Epithelial cell of esophagus (primary cell): ENCODE data around the gene ITGB1BP1.
A peak's percentile ranks its signal among the peaks of the same experiment; 100 is the strongest.

Source experiments
- DNase-seq: peaks from one replicate; pipeline ENCODE4 v3.0.0; 2010; ENCODE audit warnings: low read depth
- H3K4me3 ChIP-seq: 2 replicates; pipeline ENCODE4 v1.5.1; 2011; ENCODE audit warnings: mild to moderate bottlenecking, low read length, control low read depth
- TF ChIP-seq, protein P1 (sequence below): IDR thresholded peaks from 2 replicates; pipeline ENCODE4 v1.5.1; 2011; ENCODE audit warnings: low read depth, mild to moderate bottlenecking, low read length, control low read depth, inconsistent platforms; ENCODE audit not compliant: insufficient read depth; ENCODE audit errors: missing control alignments

The ITGB1BP1 gene

DNA sequence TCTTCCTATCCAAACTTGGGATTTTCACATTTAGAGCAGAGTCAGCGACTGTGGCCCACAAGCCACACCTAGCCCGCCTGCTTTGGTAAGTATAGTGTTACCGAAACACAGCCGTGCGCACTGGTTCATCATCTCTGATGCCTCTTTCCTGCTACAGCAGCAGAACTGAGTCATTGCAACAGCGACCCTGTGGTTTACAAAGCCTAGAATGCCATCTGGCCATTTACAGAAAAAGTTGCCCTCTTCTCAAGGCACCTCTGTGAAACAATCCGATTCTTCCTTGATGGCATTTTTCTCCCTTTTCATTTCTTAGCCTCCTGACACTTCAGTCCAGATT lies 40.3 kb upstream of the ITGB1BP1 start:
- TF ChIP-seq, protein P1, sequence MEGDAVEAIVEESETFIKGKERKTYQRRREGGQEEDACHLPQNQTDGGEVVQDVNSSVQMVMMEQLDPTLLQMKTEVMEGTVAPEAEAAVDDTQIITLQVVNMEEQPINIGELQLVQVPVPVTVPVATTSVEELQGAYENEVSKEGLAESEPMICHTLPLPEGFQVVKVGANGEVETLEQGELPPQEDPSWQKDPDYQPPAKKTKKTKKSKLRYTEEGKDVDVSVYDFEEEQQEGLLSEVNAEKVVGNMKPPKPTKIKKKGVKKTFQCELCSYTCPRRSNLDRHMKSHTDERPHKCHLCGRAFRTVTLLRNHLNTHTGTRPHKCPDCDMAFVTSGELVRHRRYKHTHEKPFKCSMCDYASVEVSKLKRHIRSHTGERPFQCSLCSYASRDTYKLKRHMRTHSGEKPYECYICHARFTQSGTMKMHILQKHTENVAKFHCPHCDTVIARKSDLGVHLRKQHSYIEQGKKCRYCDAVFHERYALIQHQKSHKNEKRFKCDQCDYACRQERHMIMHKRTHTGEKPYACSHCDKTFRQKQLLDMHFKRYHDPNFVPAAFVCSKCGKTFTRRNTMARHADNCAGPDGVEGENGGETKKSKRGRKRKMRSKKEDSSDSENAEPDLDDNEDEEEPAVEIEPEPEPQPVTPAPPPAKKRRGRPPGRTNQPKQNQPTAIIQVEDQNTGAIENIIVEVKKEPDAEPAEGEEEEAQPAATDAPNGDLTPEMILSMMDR: no peak
- DNase-seq: peak; percentile 38
- H3K4me3 ChIP-seq: no peak overlapping the region

DNA sequence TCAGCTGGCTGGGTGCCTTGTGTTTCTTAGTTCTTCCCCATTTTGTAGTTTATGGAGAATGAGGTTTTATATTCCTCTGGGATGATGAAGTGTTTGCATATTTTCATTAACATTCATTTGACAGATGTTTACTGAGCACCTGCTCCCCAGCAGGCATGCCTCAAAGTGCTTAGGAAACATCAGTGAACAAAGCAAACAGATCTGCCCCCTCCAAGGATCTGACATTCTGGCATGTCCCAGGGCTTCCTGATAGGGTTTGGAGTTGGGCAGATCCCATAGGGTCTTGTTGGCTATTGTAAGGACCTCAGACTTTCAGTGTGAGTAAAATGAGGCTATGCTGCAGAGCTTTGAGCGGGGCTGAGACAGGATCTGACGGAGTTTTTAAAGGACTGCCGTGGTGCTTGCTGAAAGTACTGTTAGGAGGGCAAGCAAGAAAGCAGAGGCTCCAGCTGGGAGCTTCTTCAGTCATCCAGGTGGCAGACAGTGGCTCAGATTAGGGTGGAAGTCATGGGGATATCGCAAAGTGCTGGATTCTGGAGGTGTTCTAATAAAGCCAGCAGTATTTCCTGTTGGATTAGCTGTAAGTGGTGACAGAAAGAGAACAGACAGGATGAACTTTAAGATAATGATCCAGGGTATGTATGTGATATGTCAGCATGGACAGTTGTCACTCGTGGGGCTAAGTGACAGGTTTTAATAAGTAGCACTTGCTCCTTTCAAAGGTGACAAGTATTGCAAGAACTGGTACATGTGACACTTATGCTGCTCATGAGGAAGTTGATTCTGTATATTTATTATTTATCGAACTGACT lies 39.8 kb upstream of the ITGB1BP1 start:
- TF ChIP-seq, protein P1: no peak
- DNase-seq: no peak

DNA sequence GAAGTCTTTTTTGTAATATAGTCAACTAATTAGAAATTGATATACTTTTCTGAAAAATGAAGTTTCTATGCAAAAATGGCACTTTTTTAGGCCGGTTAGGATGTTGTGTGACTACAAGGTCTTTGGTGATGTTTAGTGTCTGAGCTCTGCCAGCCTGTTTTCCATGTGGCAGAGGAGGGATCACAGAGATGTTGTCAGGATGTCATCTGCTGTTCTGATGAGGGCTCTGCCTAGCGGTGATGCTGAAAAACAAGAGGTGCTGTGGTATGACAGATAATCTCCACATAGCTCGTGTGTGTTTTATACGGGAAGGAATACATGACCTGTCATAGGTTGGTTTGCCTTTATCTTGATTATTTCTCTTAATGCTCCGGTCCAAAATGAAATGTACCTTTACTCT lies 39.0 kb upstream of the ITGB1BP1 start:
- DNase-seq: no peak

More for the DNA sequence above, 39.8 kb upstream of the ITGB1BP1 start:
- no peak overlapping the region for H3K4me3 ChIP-seq

DNA sequence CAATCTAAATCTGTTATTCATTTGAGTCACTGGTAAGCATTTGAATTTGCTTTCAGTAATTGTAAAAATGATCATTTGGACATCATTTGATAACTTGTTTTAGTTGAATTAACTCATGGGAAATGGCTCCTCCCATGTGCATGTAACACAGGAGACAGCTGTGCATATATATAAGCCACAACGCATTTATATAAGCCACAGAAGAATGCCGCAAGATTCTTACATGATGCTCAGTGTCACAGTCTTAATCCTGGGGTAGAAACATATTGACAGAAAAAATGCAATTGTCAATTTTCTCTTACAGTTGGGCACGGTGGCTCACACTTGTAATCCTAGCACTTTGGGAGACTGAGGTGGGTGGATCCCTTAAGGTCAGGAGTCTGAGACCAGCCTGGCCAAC lies 37.8 kb upstream of the ITGB1BP1 start:
- no peak overlapping the region for H3K4me3 ChIP-seq
- DNase-seq: no peak
- TF ChIP-seq, protein P1: no peak

More for the DNA sequence above, 39.0 kb upstream of the ITGB1BP1 start:
- TF ChIP-seq, protein P1: no peak
- H3K4me3 ChIP-seq: no peak overlapping the region

DNA sequence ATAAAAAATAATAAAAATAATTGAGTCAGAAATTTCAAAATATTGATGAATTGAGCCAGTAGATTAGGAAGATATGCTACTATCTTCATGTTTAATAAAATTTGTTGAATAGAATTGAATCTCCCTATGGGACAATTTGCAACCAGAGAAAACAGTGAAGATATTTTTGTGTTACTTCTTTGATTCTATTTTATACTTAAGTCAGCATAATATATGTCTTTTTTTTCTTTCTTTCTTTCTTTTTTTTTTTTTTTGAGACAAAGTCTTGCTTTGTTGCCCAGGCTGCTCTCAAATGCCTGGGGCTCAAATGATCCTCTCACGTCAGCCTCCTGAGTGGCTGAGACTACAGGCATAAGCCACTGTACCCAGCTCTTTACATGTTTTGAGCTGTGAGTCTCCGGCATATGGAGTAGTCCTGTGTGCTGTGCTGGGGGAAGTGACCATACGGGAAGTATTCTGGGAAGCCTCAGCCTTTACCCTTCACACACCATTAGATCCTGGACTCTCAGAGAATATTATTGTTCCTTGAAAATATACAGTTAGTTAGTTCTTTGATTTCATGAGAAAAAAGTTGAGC lies 37.2 kb upstream of the ITGB1BP1 start:
- no peak for DNase-seq
- H3K4me3 ChIP-seq: no peak overlapping the region
- TF ChIP-seq, protein P1: no peak

DNA sequence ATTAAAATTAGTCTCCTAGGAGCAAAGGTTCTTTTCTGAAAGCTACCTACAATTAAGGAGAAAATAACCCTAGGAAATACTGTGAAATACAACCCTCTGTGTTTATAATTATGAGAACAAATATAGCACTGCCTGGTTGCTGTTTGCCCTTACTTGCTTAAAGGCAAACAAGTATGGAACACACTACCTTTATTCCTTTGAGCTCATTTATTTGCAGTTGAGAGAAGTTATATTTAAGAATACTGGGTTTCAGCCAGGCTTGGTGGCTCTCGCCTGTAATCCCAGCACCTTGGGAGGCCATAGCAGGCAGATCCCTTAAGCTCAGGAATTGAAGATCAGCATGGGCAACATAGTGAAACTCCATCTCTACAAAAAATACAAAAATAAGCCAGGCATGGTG lies 27.9 kb upstream of the ITGB1BP1 start:
- H3K4me3 ChIP-seq: no peak overlapping the region
- TF ChIP-seq, protein P1: no peak
- no peak for DNase-seq

DNA sequence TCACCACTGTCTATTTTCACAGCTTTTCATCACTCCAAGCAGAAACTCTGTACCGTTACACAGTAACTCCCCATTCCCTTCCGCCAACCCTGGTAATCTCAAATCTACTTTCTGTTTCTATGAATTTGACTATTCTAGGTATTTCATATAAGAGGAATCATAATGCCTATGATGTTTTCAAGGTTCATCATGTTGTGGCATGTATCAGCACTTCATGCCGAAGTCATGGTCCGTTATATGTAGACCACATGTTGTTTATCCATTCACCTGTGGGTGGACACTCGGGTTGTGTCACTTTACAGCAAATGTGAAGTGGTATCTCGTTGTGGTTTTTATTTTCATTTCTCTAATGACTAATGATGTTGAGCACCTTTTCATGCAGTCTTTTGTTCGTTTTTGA lies 21.8 kb upstream of the ITGB1BP1 start:
- DNase-seq: no peak
- TF ChIP-seq, protein P1: no peak

More for the DNA sequence above, 21.8 kb upstream of the ITGB1BP1 start:
- H3K4me3 ChIP-seq: no peak overlapping the region
